ENCODE results near the gene GNAZ. TPM values are rescaled to one million over a fixed set of nuclear protein-coding genes. Genes with fewer than 3 reads are reported as not detected.

Gene GNAZ
- polyA plus RNA-seq, 2 of the 4 experiments (the other 2 are of a cell fraction): 1.9 to 2.5 TPM

- no peak for DNase-seq (ENCODE audit: low read depth in 1 of 2, low spot score in 1 of 2)
- TF ChIP-seq TP53 (CRISPR knock-in tag; IDR thresholded peaks at IDR 0.05) (no peak), HES2 (IDR thresholded peaks at IDR 0.05) (no peak), FOSL2 (IDR thresholded peaks at IDR 0.05) (no peak), FOSL2 (CRISPR knock-in tag; IDR thresholded peaks at IDR 0.05) (no peak), FOXS1 (CRISPR knock-in tag; IDR thresholded peaks at IDR 0.05) (no peak), CHD4 (IDR thresholded peaks at IDR 0.05; ENCODE audit: borderline replicate concordance) (no peak), MAZ (IDR thresholded peaks at IDR 0.05; ENCODE audit: borderline replicate concordance, low read depth, low read length) (no peak), KDM5A (IDR thresholded peaks at IDR 0.05) (no peak), USF2 (IDR thresholded peaks at IDR 0.05) (no peak)
- TF ChIP-seq, protein P1, sequence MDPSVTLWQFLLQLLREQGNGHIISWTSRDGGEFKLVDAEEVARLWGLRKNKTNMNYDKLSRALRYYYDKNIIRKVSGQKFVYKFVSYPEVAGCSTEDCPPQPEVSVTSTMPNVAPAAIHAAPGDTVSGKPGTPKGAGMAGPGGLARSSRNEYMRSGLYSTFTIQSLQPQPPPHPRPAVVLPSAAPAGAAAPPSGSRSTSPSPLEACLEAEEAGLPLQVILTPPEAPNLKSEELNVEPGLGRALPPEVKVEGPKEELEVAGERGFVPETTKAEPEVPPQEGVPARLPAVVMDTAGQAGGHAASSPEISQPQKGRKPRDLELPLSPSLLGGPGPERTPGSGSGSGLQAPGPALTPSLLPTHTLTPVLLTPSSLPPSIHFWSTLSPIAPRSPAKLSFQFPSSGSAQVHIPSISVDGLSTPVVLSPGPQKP (IDR thresholded peaks at IDR 0.05; ENCODE audit: low read depth, low read length): no peak
- TF ChIP-seq, protein P2, sequence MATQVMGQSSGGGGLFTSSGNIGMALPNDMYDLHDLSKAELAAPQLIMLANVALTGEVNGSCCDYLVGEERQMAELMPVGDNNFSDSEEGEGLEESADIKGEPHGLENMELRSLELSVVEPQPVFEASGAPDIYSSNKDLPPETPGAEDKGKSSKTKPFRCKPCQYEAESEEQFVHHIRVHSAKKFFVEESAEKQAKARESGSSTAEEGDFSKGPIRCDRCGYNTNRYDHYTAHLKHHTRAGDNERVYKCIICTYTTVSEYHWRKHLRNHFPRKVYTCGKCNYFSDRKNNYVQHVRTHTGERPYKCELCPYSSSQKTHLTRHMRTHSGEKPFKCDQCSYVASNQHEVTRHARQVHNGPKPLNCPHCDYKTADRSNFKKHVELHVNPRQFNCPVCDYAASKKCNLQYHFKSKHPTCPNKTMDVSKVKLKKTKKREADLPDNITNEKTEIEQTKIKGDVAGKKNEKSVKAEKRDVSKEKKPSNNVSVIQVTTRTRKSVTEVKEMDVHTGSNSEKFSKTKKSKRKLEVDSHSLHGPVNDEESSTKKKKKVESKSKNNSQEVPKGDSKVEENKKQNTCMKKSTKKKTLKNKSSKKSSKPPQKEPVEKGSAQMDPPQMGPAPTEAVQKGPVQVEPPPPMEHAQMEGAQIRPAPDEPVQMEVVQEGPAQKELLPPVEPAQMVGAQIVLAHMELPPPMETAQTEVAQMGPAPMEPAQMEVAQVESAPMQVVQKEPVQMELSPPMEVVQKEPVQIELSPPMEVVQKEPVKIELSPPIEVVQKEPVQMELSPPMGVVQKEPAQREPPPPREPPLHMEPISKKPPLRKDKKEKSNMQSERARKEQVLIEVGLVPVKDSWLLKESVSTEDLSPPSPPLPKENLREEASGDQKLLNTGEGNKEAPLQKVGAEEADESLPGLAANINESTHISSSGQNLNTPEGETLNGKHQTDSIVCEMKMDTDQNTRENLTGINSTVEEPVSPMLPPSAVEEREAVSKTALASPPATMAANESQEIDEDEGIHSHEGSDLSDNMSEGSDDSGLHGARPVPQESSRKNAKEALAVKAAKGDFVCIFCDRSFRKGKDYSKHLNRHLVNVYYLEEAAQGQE (IDR thresholded peaks at IDR 0.05): no peak
- no peak overlapping the region for H3K27ac ChIP-seq
- ChIA-PET CTCF (interaction anchor here (1.2 to 1.3 kb wide), 2 partner anchors 15 to 24 kb away, joined by 3 to 8 read pairs; no protein-coding TSS in a partner anchor), POLR2A (no interaction called here)
- H3K4me1 ChIP-seq: no peaks in the 10 kb centered on the region
- no peaks in the 10 kb centered on the region for H3K9me3 ChIP-seq
- H3K4me2 ChIP-seq: no peak overlapping the region
- WGBS (ENCODE audit: missing lambda C conversion rate): 81% methylated on average over 5 of the region's 5 CpGs
- ATAC-seq: no peak
- no peak overlapping the region for H3K4me3 ChIP-seq
- no peak for FAIRE-seq
These were observed 84.1 kb downstream of the GNAZ start for GRCh38 chr22:23154461-23154860.

DNA sequence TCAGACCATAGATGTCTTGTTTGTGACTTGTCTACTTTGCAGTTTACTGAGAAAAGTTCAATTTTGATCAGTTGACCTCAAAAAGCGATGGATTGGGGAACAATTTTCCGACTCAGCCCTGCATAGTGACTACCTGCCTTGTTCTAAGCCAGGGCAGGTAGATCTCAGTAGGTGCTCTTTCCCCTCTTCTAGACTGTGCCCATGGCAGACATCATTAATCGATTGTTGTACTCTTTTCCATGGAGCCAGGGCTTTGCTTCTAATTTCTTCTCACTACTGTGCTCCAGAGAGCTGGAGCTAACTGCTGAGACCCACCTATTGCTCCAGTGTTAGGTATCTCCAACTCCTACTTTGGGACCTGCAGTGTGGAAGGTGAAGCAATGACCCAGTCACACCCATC lies 84.8 kb downstream of the GNAZ start:
- no peak for TF ChIP-seq ZNF302 (CRISPR knock-in tag; IDR thresholded peaks at IDR 0.05)
- TF ChIP-seq ESRRA (IDR thresholded peaks at IDR 0.05; ENCODE audit: borderline replicate concordance, low read length): no peak
- TF ChIP-seq CTCF (IDR thresholded peaks at IDR 0.05): no peak
- no peak for TF ChIP-seq KDM1A (IDR thresholded peaks at IDR 0.05; ENCODE audit: low read depth)
- no peak for TF ChIP-seq FOXS1 (CRISPR knock-in tag; IDR thresholded peaks at IDR 0.05)
- TF ChIP-seq RAD21 (conservative IDR thresholded peaks at IDR 0.05 in 1 of 2, IDR thresholded peaks at IDR 0.05 in 1 of 2): no peak
- TF ChIP-seq TFCP2L1 (CRISPR knock-in tag; IDR thresholded peaks at IDR 0.05): no peak
- no peak for TF ChIP-seq CBX8 (IDR thresholded peaks at IDR 0.05)
- TF ChIP-seq CHD4 (IDR thresholded peaks at IDR 0.05; ENCODE audit: borderline replicate concordance): no peak
- TF ChIP-seq RFX5 (IDR thresholded peaks at IDR 0.05): no peak
- TF ChIP-seq, protein P1 (IDR thresholded peaks at IDR 0.05; ENCODE audit: low read depth, low read length): no peak
- TF ChIP-seq NPAS2 (CRISPR knock-in tag; IDR thresholded peaks at IDR 0.05; ENCODE audit: borderline replicate concordance): no peak
- no peak for TF ChIP-seq KDM5A (IDR thresholded peaks at IDR 0.05)
- no peak for TF ChIP-seq SMC3 (IDR thresholded peaks at IDR 0.05)
- TF ChIP-seq JUNB (IDR thresholded peaks at IDR 0.05): no peak
- Histone ChIP-seq H3K4me1 (no peaks in the 10 kb centered on the region), H3K4me2 (no peak overlapping the region), H3K27ac (no peak overlapping the region), H3K4me3 (no peak overlapping the region), H3K9me3 (no peaks in the 10 kb centered on the region)
- ChIA-PET POLR2A (no interaction called here), CTCF (interaction anchor here (1.3 kb wide), 1 partner anchor 23 kb away, joined by 8 read pairs; no protein-coding TSS in a partner anchor)
- no peak for ATAC-seq
- no peak for FAIRE-seq
- 94% methylated on average over 3 of the region's 3 CpGs for WGBS (ENCODE audit: missing lambda C conversion rate)
- DNase-seq (ENCODE audit: low read depth in 1 of 2, low spot score in 1 of 2): no peak

Measured in A549 (cell line).